Measurements from ENCODE around the gene EGLN1.

The EGLN1 gene

GRCh38 chr1:231369282-231369681, 52.8 kb downstream of the EGLN1 start:
- no peak for DNase-seq
- Histone ChIP-seq H3K4me1 (no peaks in the 10 kb centered on the region), H3K4me3 (no peak overlapping the region), H3K9me3 (no peaks in the 10 kb centered on the region), H3K36me3 (peaks cover 11 to 38% (median 33%) of the 10 kb centered on the region in 3 donors), H3K27me3 (no peaks in the 10 kb centered on the region), H3K27ac (no peak overlapping the region)
- intact Hi-C loops (cut with DNase I; ENCODE audit: low total_unique reads), result loop anchor here (10.0 kb wide), 1 partner anchor 56 kb away; the partner anchor contains the start of gene EGLN1
- no peak for TF ChIP-seq CTCF (IDR thresholded peaks at IDR 0.05)

DNA sequence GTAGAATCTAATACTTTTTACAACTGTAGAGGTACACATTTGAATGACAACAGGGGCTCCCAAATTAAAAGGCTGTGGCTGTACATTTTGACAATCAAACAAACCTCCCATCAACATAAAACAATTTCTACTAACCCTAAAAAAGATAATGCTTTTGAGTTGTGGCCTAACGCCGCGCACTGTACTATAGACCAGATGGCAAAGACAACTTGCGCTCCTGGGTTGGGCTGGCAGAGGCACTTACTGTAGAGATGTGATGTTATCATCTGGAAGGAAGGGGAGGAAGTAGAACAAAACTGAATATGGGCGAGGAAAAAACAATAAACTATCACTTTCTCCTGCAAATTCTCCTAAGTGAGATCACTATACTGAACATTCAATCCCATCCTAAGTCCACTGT, 57.9 kb downstream of the EGLN1 start:
- no peak for TF ChIP-seq CTCF (IDR thresholded peaks at IDR 0.05)
- Histone ChIP-seq H3K4me1 (no peaks in the 10 kb centered on the region), H3K36me3 (peaks cover 11 to 35% (median 28%) of the 10 kb centered on the region in 3 donors), H3K9me3 (no peaks in the 10 kb centered on the region), H3K27me3 (no peaks in the 10 kb centered on the region), H3K27ac (no peak overlapping the region), H3K4me3 (no peak overlapping the region)
- intact Hi-C loops (cut with DNase I; ENCODE audit: low total_unique reads), result loop anchor here (10.0 kb wide), 1 partner anchor 61 kb away; the partner anchor contains the start of gene EGLN1
- no peak for DNase-seq

DNA sequence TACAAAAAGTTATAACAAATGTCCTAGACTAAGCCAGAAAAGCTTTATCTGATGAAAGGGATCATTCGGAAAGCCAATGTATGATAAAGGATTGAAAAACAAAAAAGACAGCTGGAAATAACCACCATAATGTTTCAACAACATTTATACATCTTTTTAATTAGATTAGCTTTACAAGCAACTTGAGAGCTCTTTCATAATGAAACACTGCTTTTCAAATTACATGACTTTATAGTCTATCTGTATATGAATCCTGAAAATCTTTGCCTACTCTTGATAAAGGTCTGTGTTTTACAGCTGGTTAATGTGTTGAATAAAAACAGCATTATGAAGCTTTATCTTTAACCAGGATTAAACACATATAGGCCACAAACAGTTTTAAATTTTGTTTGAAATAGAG, 58.5 kb downstream of the EGLN1 start:
- intact Hi-C loops (cut with DNase I; ENCODE audit: low total_unique reads), result loop anchor here (10.0 kb wide), 1 partner anchor 61 kb away; the partner anchor contains the start of gene EGLN1
- peaks cover 11 to 30% (median 25%) of the 10 kb centered on the region in 3 donors for H3K36me3 ChIP-seq
- no peak overlapping the region for H3K4me3 ChIP-seq
- DNase-seq, result no peak
- no peak overlapping the region for H3K27ac ChIP-seq
- no peak for TF ChIP-seq CTCF (IDR thresholded peaks at IDR 0.05)
- no peaks in the 10 kb centered on the region for H3K9me3 ChIP-seq
- no peaks in the 10 kb centered on the region for H3K4me1 ChIP-seq
- H3K27me3 ChIP-seq, result no peaks in the 10 kb centered on the region

DNA sequence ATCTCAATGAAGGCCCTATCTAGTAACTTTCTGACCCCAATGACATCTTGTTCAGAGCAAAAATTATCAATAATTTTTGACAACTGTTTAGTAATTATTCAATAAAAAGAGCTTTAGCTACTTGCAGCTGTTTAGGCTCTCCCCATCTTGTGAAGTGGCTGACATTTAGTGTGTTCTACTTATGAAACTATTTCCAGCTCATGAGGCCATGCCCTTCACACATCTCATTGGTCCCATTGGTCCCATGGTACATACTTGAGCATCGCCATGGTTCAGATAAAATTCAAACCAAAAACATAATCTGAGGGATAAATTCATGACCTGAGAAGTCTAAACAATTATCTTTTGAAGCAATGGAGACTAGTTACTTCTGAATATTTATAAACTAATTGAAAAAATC, 59.8 kb downstream of the EGLN1 start:
- no peak overlapping the region for H3K27ac ChIP-seq
- intact Hi-C loops (cut with DNase I; ENCODE audit: low total_unique reads), result loop anchor here (10.0 kb wide), 1 partner anchor 62 kb away; the partner anchor contains the start of gene EGLN1
- TF ChIP-seq CTCF (IDR thresholded peaks at IDR 0.05), result no peak
- no peak overlapping the region for H3K4me3 ChIP-seq
- peaks cover 11 to 21% (median 18%) of the 10 kb centered on the region in 3 donors for H3K36me3 ChIP-seq
- DNase-seq, result no peak
- H3K4me1 ChIP-seq, result peaks cover 0 to 5% (median 2%) of the 10 kb centered on the region in 4 donors
- no peaks in the 10 kb centered on the region for H3K9me3 ChIP-seq
- H3K27me3 ChIP-seq, result no peaks in the 10 kb centered on the region

DNA sequence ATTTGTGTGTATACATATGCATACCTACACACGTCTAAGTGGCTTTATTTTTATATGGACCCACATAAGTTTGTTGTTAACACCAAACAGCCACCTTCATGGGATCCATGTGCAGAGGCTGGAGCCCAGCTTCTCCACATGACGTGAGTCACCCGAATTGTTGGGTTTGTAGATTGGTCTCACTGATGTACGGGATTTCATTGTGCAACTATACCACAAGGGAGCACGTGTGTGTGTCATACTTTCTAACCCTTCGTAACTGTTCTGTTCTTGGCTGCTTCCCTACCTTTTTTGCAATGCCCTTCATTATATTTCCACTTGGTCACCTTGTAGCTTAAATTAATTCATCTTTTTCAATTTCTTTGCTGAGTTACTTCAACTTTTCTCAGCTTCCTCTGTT, 63.0 kb downstream of the EGLN1 start:
- Histone ChIP-seq H3K27me3 (no peaks in the 10 kb centered on the region), H3K27ac (no peak overlapping the region), H3K4me1 (peaks cover 0 to 5% (median 2%) of the 10 kb centered on the region in 4 donors), H3K36me3 (peaks cover 0 to 3% (median under 1%) of the 10 kb centered on the region in 3 donors), H3K9me3 (no peaks in the 10 kb centered on the region), H3K4me3 (no peak overlapping the region)
- intact Hi-C loops (cut with DNase I; ENCODE audit: low total_unique reads), result loop anchor here (5.0 kb wide), 1 partner anchor 243 kb away; no protein-coding TSS in a partner anchor
- peak in 1 of 2 donors; percentile 64 for DNase-seq
- TF ChIP-seq CTCF (IDR thresholded peaks at IDR 0.05), result no peak

Measured in tibial artery (tissue), 4 donors.